ENCODE data around the gene XXYLT1.

XXYLT1 gene

DNA sequence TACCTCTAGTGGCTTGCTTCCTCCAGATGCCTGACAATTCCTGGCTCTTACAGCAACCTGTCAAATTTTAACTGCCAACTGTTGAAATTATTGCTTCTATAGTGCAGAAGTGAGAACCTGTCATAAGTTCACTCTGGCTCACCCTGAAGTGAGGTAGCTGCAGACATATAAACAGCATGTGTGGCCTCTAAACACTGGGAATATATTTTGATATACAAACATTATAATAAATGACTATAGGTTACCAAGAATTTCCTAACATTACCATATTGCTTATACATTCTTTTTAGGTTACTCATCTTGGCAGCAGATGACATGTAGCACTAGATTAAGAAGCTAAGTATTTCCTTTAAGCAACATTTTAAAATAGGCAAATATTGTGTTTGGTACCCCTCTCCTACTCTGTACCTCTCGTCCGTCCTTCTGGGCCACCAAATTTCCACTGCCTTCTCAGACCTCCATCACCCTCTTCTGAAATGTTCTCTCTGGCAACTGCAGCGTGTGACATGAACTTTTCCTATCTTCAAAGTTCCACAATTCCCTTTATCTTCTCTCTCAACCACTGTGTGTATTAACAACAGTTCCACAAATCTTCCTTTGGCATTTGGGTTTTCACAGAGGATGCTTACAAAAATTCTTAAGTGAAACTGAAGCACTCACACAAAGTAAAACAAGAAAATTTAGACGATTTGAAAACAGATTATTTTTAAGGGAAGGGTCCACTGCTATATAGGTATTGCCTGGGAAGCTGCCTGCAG, 15.3 kb upstream of the XXYLT1 start:
- Histone ChIP-seq H3K9me2 (ENCODE audit: low read depth, low read length) (no peaks in the 10 kb centered on the region), H3K27ac (ENCODE audit: low read depth, low read length, poor library complexity, severe bottlenecking) (no peak overlapping the region), H3K9ac (ENCODE audit: low read length) (no peak overlapping the region), H3K4me3 (ENCODE audit: low read depth, low read length, poor library complexity, severe bottlenecking) (no peak overlapping the region), H3K36me3 (ENCODE audit: insufficient read depth, low read length) (peaks cover 88% of the 10 kb centered on the region), H3K79me2 (ENCODE audit: insufficient read depth, low read length) (no peaks in the 10 kb centered on the region), H3K9me3 (ENCODE audit: low read length) (no peaks in the 10 kb centered on the region), H2AFZ (ENCODE audit: low read length) (no peak overlapping the region), H3K4me2 (ENCODE audit: low read length) (no peak overlapping the region), H3K27me3 (ENCODE audit: insufficient read depth, low read length) (no peaks in the 10 kb centered on the region), H3F3A (ENCODE audit: insufficient read depth, low read length) (no peaks in the 10 kb centered on the region), H3K4me1 (ENCODE audit: insufficient read depth, low read length, severe bottlenecking) (no peaks in the 10 kb centered on the region), H4K20me1 (ENCODE audit: insufficient read depth, low read length) (no peaks in the 10 kb centered on the region)
- TF ChIP-seq EZH2 (IDR thresholded peaks at IDR 0.05; ENCODE audit: borderline replicate concordance, low read length): no peak
- TF ChIP-seq, protein P1, sequence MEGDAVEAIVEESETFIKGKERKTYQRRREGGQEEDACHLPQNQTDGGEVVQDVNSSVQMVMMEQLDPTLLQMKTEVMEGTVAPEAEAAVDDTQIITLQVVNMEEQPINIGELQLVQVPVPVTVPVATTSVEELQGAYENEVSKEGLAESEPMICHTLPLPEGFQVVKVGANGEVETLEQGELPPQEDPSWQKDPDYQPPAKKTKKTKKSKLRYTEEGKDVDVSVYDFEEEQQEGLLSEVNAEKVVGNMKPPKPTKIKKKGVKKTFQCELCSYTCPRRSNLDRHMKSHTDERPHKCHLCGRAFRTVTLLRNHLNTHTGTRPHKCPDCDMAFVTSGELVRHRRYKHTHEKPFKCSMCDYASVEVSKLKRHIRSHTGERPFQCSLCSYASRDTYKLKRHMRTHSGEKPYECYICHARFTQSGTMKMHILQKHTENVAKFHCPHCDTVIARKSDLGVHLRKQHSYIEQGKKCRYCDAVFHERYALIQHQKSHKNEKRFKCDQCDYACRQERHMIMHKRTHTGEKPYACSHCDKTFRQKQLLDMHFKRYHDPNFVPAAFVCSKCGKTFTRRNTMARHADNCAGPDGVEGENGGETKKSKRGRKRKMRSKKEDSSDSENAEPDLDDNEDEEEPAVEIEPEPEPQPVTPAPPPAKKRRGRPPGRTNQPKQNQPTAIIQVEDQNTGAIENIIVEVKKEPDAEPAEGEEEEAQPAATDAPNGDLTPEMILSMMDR (IDR thresholded peaks at IDR 0.05; ENCODE audit: low read length): no peak

- no peaks in the 10 kb centered on the region for H3K9me2 ChIP-seq (ENCODE audit: low read depth, low read length)
- H3F3A ChIP-seq (ENCODE audit: insufficient read depth, low read length): no peaks in the 10 kb centered on the region
- no peak for TF ChIP-seq EZH2 (IDR thresholded peaks at IDR 0.05; ENCODE audit: borderline replicate concordance, low read length)
- TF ChIP-seq, protein P1 (IDR thresholded peaks at IDR 0.05; ENCODE audit: low read length): no peak
- no peaks in the 10 kb centered on the region for H3K9me3 ChIP-seq (ENCODE audit: low read length)
- H3K4me3 ChIP-seq (ENCODE audit: low read depth, low read length, poor library complexity, severe bottlenecking): no peak overlapping the region
- H3K27me3 ChIP-seq (ENCODE audit: insufficient read depth, low read length): no peaks in the 10 kb centered on the region
- no peak overlapping the region for H3K27ac ChIP-seq (ENCODE audit: low read depth, low read length, poor library complexity, severe bottlenecking)
- no peaks in the 10 kb centered on the region for H4K20me1 ChIP-seq (ENCODE audit: insufficient read depth, low read length)
- H3K4me1 ChIP-seq (ENCODE audit: insufficient read depth, low read length, severe bottlenecking): no peaks in the 10 kb centered on the region
- no peak overlapping the region for H3K4me2 ChIP-seq (ENCODE audit: low read length)
- peaks cover 86% of the 10 kb centered on the region for H3K36me3 ChIP-seq (ENCODE audit: insufficient read depth, low read length)
- no peak overlapping the region for H2AFZ ChIP-seq (ENCODE audit: low read length)
- H3K9ac ChIP-seq (ENCODE audit: low read length): no peak overlapping the region
- H3K79me2 ChIP-seq (ENCODE audit: insufficient read depth, low read length): no peaks in the 10 kb centered on the region
Measured at GRCh38 chr3:195285372-195285771, 14.4 kb upstream of the XXYLT1 start.

DNA sequence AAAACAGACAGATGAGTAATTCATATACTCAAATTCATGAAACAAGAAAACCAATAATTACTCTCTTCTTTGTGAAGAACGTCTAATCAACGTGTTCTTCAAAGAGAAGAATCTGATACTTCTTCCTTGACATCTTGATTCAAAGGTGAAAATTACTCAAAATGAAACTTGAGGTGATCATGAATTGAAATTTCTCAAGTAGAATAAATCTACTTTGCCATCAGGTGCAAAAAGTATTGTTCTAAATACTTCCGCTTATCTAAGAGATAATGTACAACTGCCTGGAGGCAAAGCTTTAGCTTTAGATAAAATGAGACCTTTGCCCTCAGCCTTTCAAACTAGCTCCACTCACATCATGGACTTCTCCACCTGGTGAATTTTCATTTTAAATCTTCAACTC, 13.9 kb upstream of the XXYLT1 start:
- no peak overlapping the region for H3K27ac ChIP-seq (ENCODE audit: low read depth, low read length, poor library complexity, severe bottlenecking)
- H3K36me3 ChIP-seq (ENCODE audit: insufficient read depth, low read length): peaks cover 83% of the 10 kb centered on the region

More for the DNA sequence above, 13.9 kb upstream of the XXYLT1 start:
- H3K9me3 ChIP-seq (ENCODE audit: low read length): no peaks in the 10 kb centered on the region
- H3K4me2 ChIP-seq (ENCODE audit: low read length): no peak overlapping the region
- no peaks in the 10 kb centered on the region for H3K79me2 ChIP-seq (ENCODE audit: insufficient read depth, low read length)
- H3K9ac ChIP-seq (ENCODE audit: low read length): no peak overlapping the region
- TF ChIP-seq, protein P1 (IDR thresholded peaks at IDR 0.05; ENCODE audit: low read length): no peak
- TF ChIP-seq EZH2 (IDR thresholded peaks at IDR 0.05; ENCODE audit: borderline replicate concordance, low read length): no peak
- H3F3A ChIP-seq (ENCODE audit: insufficient read depth, low read length): no peaks in the 10 kb centered on the region
- no peak overlapping the region for H3K4me3 ChIP-seq (ENCODE audit: low read depth, low read length, poor library complexity, severe bottlenecking)
- H3K4me1 ChIP-seq (ENCODE audit: insufficient read depth, low read length, severe bottlenecking): no peaks in the 10 kb centered on the region
- H2AFZ ChIP-seq (ENCODE audit: low read length): no peak overlapping the region
- no peaks in the 10 kb centered on the region for H3K27me3 ChIP-seq (ENCODE audit: insufficient read depth, low read length)
- no peaks in the 10 kb centered on the region for H3K9me2 ChIP-seq (ENCODE audit: low read depth, low read length)
- no peaks in the 10 kb centered on the region for H4K20me1 ChIP-seq (ENCODE audit: insufficient read depth, low read length)
